Mononuclear cell (primary cell): ENCODE measurements around the gene PHACTR3. TPM values are rescaled to one million over a fixed set of nuclear protein-coding genes. Genes with fewer than 3 reads are reported as not detected.

ENCODE experiments used
- H3K27me3 ChIP-seq: 2 replicates; pipeline ENCODE4 v1.6.0; 2011; ENCODE audit warnings: low read length, control low read depth; ENCODE audit not compliant: insufficient read depth
- H3K4me1 ChIP-seq: 2 replicates; pipeline ENCODE4 v1.5.1; 2011; ENCODE audit warnings: mild to moderate bottlenecking, low read length, control low read depth; ENCODE audit not compliant: insufficient read depth
- H3K4me3 ChIP-seq: 2 replicates; pipeline ENCODE4 v1.5.1; 2011; ENCODE audit warnings: mild to moderate bottlenecking, low read length, moderate library complexity
- H3K9me3 ChIP-seq: 2 replicates; pipeline ENCODE4 v1.5.1; 2011; ENCODE audit warnings: low read depth, mild to moderate bottlenecking, control low read depth, low read length
- total RNA-seq: library from RNA; depleted of rRNA; stranded (reverse); fragments of >200 nt; gene quantifications from one replicate; pipeline ENCODE4 v1.2.3, GENCODE V29; 2012

Gene PHACTR3
- total RNA-seq, 1 donor = 0.21 TPM

GRCh38 chr20:59820204-59821041, 216.1 kb downstream of the PHACTR3 start:
- Histone ChIP-seq H3K27me3 (no peaks in the 10 kb centered on the region), H3K4me1 (no peaks in the 10 kb centered on the region), H3K4me3 (no peak overlapping the region), H3K9me3 (no peaks in the 10 kb centered on the region)

GRCh38 chr20:59821201-59821600, 216.9 kb downstream of the PHACTR3 start:
- Histone ChIP-seq H3K4me3 (no peak overlapping the region), H3K9me3 (no peaks in the 10 kb centered on the region), H3K27me3 (no peaks in the 10 kb centered on the region), H3K4me1 (no peaks in the 10 kb centered on the region)

- Histone ChIP-seq H3K27me3 (no peaks in the 10 kb centered on the region), H3K4me1 (no peaks in the 10 kb centered on the region), H3K9me3 (no peaks in the 10 kb centered on the region), H3K4me3 (no peak overlapping the region)
Measured at GRCh38 chr20:59821788-59822187, 217.4 kb downstream of the PHACTR3 start.

DNA sequence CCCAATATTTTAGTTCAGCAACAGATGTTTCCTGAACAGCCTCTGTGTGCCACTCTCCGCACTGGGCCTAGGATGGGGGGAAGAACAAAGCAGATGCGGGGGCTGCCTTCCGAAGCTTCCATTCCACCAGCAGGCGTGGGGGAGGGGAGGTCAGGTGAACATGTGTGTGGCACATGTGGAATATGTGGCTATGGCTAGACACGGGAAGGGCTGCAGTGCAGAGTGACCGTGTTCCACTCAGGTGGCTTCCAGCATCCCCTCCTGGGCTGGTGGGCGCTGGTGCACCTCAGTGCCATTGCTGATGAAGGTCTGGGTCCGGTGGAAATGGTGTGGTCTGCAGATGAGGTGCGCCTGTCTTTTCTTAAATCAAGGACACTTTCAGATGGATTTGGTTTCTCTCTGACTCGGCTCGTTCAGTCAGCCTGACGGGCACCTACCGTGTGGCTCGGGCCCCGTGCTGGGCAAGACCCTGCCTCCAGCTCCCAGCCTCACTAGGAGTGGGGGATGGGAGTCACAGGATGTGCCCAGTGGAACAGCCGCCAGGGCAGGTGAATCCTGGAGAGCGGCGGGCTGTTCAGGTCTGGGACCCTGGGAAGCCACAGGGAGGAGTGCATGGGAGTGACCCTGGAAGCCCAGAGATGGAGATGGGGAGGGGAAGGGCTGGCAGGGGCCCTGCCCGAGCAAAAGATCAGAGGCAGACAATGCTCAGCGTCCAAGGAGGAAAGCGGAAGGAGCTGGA, 218.1 kb downstream of the PHACTR3 start:
- Histone ChIP-seq H3K9me3 (no peaks in the 10 kb centered on the region), H3K4me3 (no peak overlapping the region), H3K27me3 (no peaks in the 10 kb centered on the region), H3K4me1 (no peaks in the 10 kb centered on the region)

- no peaks in the 10 kb centered on the region for H3K27me3 ChIP-seq
Measured at GRCh38 chr20:59823030-59823423, 218.7 kb downstream of the PHACTR3 start.

DNA sequence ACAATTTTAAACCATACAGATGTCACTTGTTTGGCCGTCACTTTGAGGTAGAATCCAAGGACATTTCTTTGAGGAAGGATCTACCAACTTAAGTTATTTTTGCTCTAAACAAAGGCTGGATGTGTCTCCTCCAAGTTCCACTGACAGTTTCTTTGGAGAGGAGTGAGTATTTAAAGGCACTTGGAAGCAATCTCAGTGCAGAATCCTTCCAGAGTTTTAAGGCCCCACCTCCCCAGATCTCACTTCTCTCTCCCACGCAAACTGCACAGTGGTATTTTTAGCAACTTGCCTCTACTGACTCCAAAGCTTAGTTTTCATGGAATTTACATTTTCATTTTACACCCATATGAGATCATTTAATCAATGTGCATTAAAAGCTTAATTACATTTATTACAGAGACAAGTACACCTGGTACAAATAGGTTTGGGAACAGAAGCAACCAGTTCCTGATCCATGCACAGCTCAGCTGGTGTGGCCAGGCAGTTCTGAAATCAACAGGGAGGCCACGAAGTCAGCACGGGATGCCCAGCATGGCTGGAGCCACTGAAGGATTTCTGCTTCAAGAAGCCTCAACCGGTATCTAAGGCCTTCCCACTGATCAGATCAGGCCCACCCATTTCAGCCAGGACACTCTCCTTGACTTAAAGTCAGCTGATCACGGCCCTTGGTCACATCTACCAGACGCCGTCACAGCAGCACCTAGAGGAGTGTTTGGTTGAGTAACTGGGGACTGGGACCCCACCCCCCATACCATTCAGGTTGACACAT, 219.3 kb downstream of the PHACTR3 start:
- Histone ChIP-seq H3K27me3 (no peaks in the 10 kb centered on the region), H3K4me3 (no peak overlapping the region), H3K9me3 (no peaks in the 10 kb centered on the region), H3K4me1 (no peaks in the 10 kb centered on the region)

More at GRCh38 chr20:59823030-59823423, 218.7 kb downstream of the PHACTR3 start:
- Histone ChIP-seq H3K4me3 (no peak overlapping the region), H3K4me1 (no peaks in the 10 kb centered on the region), H3K9me3 (no peaks in the 10 kb centered on the region)

DNA sequence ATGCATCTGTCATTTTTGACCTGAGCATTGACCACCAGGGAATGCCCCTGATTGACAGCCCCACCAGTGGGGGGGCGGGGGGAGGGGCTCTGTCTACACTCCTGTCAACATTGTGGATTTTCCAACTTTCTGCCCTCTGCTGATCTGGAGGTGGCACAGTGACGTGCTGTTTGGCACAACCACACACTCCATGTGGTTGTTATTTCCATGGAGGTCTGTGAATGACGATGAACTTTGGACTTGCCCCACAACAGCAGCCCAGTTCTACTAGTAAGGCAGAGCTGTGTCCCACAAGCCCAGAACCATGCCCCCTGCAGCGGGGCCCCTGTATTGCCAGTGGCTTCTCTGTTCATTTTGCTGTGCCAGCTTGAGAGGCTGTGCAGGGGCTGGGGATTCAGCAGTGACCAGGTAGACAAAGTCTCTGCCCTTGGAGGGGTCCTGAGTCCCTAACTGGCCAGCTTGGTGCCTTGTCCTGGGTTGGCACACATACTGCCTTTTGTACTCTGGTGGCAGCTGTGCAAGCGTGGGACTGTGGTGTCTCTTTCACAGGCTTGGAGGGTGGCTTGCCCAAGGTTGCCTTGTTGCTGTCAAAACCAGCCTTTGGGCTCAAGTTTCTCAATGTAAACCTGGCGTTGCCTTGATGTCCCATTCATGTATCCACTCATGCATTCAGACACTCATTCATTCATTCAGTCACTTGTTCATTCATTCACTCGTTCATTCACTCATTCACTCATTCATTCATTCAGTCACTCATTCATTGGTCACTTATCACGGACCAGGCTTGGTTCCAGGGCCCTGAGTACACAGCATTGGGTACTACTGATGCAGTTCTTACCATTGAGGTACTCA, 220.6 kb downstream of the PHACTR3 start:
- Histone ChIP-seq H3K4me1 (no peaks in the 10 kb centered on the region), H3K4me3 (no peak overlapping the region), H3K27me3 (no peaks in the 10 kb centered on the region), H3K9me3 (no peaks in the 10 kb centered on the region)

DNA sequence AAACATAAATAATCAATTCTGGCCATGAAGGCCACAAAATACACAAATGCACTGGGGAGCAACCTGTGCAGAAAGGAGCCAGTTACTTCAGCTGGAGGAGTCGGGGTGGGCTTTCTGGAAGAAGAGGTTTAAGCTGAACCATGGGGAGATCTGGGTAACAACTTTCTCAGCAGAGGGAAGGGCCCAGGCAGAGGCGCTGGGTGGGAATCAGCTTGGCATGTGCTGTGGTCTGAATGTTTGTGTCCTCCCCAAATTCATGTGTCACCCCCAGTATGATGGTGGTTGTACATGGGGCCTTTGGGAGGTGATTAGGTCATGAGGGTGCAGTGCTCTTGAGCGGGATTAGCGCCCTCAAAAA, 221.2 kb downstream of the PHACTR3 start:
- Histone ChIP-seq H3K9me3 (no peaks in the 10 kb centered on the region), H3K4me3 (no peak overlapping the region), H3K27me3 (no peaks in the 10 kb centered on the region), H3K4me1 (no peaks in the 10 kb centered on the region)

GRCh38 chr20:59825944-59826759, 221.8 kb downstream of the PHACTR3 start:
- H3K9me3 ChIP-seq = no peaks in the 10 kb centered on the region
- no peaks in the 10 kb centered on the region for H3K27me3 ChIP-seq
- no peak overlapping the region for H3K4me3 ChIP-seq
- H3K4me1 ChIP-seq = no peaks in the 10 kb centered on the region

DNA sequence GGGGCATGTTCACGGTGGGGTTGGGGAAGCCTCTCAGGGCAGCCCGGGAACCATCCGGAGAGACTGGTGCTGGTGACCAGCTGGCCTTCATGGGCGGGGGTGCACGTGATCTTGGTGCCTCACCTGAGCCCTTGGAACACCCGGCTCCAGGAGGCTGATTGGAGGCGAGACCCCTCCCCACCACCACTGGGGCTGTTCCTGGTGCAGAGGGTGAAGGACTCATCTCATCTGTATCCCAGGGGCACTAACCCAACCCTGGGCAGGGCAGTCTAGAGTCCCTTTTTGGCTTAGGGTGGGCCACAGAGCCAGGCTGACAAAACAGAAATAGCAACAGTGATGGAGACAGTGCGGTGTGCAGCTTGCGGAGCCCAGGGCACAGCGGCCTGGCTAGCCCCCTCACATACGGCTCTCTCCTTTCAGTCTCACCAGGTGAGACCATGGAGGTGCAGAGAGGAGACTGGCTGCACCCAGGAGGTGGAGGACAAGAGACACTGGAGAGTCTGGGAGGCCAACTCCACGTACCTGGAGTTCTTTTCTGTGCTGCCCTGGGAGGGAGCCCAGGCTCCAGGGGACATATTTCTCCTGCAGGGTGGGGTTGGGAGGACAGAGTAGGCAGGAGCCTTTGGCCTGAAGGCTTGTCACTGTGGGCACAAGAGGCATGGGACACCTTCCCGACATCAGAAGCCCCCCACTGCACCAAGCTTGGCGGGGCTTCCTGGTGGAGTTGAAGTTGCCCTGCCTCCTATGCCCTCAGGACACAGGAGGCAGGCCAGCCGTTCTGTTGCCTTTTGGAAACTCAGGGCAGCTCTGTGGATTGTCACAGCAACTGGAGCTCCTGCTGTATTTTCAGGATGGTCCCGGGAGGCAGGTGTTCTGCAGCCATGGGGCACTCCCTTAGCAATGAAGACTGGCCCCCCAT, 223.1 kb downstream of the PHACTR3 start:
- Histone ChIP-seq H3K27me3 (no peaks in the 10 kb centered on the region), H3K4me3 (no peak overlapping the region), H3K4me1 (no peaks in the 10 kb centered on the region), H3K9me3 (no peaks in the 10 kb centered on the region)

- Histone ChIP-seq H3K9me3 (no peaks in the 10 kb centered on the region), H3K4me1 (no peaks in the 10 kb centered on the region), H3K4me3 (no peak overlapping the region), H3K27me3 (no peaks in the 10 kb centered on the region)
Measured at GRCh38 chr20:59828125-59829053, 224.0 kb downstream of the PHACTR3 start.

GRCh38 chr20:59829054-59829785, 224.9 kb downstream of the PHACTR3 start:
- Histone ChIP-seq H3K4me1 (no peaks in the 10 kb centered on the region), H3K27me3 (no peaks in the 10 kb centered on the region), H3K9me3 (no peaks in the 10 kb centered on the region), H3K4me3 (no peak overlapping the region)
